HL-60 (cell line): ENCODE measurements around the gene ADM.

Experiments used
- DNase-seq, 2 experiments: peaks; one replicate each; pipeline ENCODE4 v3.0.0-alpha.2; 2010 to 2020; ENCODE audit warnings: low read depth in 1 of 2, low spot score in 1 of 2
- H3K27ac ChIP-seq: fragments of 250-450 bp; sonication (Bioruptor Pico); replicated peaks from 2 replicates; pipeline ENCODE4 v1.5.1; 2020; ENCODE audit warnings: mild to moderate bottlenecking, moderate library complexity
- H3K27me3 ChIP-seq: fragments of 250-450 bp; sonication (Bioruptor Pico); 2 replicates; pipeline ENCODE4 v1.5.1; 2021; ENCODE audit warnings: mild to moderate bottlenecking, moderate library complexity; ENCODE audit not compliant: insufficient read depth, poor library complexity, severe bottlenecking
- H3K4me3 ChIP-seq: replicated peaks from 2 replicates; pipeline ENCODE4 v1.5.1; 2011; ENCODE audit warnings: mild to moderate bottlenecking, control low read depth, low read length; ENCODE audit not compliant: insufficient read depth
- GABPA ChIP-seq: IDR thresholded peaks from 2 replicates; pipeline ENCODE4 v1.6.1; 2012; ENCODE audit warnings: low read depth
- POLR2AphosphoS5 ChIP-seq: IDR thresholded peaks from 2 replicates; pipeline ENCODE4 v1.6.1; 2012; ENCODE audit warnings: low read depth
- REST ChIP-seq: IDR thresholded peaks from 2 replicates; pipeline ENCODE4 v1.6.1; 2012; ENCODE audit warnings: low read depth; ENCODE audit not compliant: insufficient replicate concordance
- SPI1 ChIP-seq: IDR thresholded peaks from 2 replicates; pipeline ENCODE4 v1.6.1; 2012; ENCODE audit warnings: low read depth, mild to moderate bottlenecking, borderline replicate concordance
- TF ChIP-seq, protein P1 (sequence below): IDR thresholded peaks from one replicate; pipeline ENCODE4 v1.5.1; 2011; ENCODE audit warnings: low read length, control low read depth, inconsistent platforms; ENCODE audit not compliant: insufficient read depth

ADM gene

DNA sequence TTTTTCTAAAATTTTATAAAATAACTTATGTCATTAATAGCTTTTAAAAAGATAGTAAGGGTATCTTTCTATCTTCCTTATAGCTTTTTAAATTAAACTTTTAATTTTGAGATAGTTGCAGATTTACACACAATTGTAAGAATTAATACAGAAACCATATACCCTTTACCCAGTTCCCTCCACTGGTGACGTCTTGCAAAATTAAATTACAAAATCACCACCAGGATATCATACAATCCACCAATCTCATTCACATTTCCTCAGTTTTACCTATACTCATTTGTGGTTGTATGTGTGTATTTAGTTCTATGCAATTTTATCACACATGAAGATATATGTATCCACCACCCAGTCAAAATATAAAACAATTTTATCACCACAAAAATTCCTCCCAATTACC, 20.9 kb upstream of the ADM start:
- H3K27me3 ChIP-seq = no peaks in the 10 kb centered on the region
- DNase-seq = no peak
- H3K27ac ChIP-seq = no peak overlapping the region
- H3K4me3 ChIP-seq = no peak overlapping the region
- TF ChIP-seq POLR2AphosphoS5 = no peak
- no peak for TF ChIP-seq SPI1
- TF ChIP-seq, protein P1, sequence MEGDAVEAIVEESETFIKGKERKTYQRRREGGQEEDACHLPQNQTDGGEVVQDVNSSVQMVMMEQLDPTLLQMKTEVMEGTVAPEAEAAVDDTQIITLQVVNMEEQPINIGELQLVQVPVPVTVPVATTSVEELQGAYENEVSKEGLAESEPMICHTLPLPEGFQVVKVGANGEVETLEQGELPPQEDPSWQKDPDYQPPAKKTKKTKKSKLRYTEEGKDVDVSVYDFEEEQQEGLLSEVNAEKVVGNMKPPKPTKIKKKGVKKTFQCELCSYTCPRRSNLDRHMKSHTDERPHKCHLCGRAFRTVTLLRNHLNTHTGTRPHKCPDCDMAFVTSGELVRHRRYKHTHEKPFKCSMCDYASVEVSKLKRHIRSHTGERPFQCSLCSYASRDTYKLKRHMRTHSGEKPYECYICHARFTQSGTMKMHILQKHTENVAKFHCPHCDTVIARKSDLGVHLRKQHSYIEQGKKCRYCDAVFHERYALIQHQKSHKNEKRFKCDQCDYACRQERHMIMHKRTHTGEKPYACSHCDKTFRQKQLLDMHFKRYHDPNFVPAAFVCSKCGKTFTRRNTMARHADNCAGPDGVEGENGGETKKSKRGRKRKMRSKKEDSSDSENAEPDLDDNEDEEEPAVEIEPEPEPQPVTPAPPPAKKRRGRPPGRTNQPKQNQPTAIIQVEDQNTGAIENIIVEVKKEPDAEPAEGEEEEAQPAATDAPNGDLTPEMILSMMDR = no peak
- TF ChIP-seq GABPA = no peak
- TF ChIP-seq REST = no peak

DNA sequence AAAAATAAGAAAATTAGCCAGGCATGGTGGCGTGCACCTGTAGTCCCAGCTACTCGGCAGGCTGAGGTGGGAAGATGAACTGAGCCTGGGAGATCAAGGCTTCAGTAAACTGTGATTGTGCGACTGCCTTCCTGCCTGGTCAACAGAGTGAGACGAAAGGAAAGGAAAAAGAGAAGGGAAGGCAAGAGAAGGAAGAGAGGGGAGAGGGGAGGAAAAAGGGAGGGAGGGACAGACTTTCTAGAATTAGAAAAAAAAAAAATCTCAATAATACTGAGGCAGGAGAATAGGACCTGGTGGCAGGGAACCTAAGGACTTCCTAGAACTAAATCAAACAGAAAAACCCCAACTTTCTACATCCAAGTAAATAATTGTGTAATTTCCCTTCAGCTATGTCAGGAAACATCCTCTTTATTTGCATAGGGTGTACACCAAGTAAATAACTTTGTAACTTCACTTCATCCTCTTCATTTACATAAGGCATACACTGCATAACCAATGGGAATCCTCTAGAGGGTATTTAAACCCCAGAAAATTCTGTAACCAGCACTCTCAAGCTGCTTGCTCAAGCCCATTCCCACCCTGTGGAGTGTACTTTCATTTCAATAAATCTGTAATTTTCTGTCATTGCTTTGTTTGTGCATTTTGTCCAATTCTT, 19.6 kb upstream of the ADM start:
- no peak overlapping the region for H3K4me3 ChIP-seq
- no peaks in the 10 kb centered on the region for H3K27me3 ChIP-seq
- DNase-seq = peak in 1 of 2 experiments; percentile 15
- no peak overlapping the region for H3K27ac ChIP-seq
- TF ChIP-seq GABPA = no peak
- TF ChIP-seq, protein P1 = no peak
- TF ChIP-seq POLR2AphosphoS5 = no peak
- no peak for TF ChIP-seq REST
- TF ChIP-seq SPI1 = no peak

GRCh38 chr11:10287140-10287539, 17.7 kb upstream of the ADM start:
- no peak for DNase-seq
- Histone ChIP-seq H3K27ac (no peak overlapping the region), H3K27me3 (no peaks in the 10 kb centered on the region), H3K4me3 (no peak overlapping the region)
- TF ChIP-seq POLR2AphosphoS5 = no peak
- TF ChIP-seq REST = no peak
- no peak for TF ChIP-seq GABPA
- TF ChIP-seq, protein P1 = no peak
- no peak for TF ChIP-seq SPI1
